ENCODE measurements around the gene NSFL1C. TPM values are rescaled to one million over a fixed set of nuclear protein-coding genes. Genes with fewer than 3 reads are reported as not detected.
"Not testable (repeated sequence)": the region's sequence is repeated elsewhere in the genome, so short reads cannot be mapped to it uniquely, and the experiment has no call there.

The NSFL1C gene
- total and polyA plus RNA-seq, 8 donors: 60.5 to 96.9 (median 92.9) TPM

DNA sequence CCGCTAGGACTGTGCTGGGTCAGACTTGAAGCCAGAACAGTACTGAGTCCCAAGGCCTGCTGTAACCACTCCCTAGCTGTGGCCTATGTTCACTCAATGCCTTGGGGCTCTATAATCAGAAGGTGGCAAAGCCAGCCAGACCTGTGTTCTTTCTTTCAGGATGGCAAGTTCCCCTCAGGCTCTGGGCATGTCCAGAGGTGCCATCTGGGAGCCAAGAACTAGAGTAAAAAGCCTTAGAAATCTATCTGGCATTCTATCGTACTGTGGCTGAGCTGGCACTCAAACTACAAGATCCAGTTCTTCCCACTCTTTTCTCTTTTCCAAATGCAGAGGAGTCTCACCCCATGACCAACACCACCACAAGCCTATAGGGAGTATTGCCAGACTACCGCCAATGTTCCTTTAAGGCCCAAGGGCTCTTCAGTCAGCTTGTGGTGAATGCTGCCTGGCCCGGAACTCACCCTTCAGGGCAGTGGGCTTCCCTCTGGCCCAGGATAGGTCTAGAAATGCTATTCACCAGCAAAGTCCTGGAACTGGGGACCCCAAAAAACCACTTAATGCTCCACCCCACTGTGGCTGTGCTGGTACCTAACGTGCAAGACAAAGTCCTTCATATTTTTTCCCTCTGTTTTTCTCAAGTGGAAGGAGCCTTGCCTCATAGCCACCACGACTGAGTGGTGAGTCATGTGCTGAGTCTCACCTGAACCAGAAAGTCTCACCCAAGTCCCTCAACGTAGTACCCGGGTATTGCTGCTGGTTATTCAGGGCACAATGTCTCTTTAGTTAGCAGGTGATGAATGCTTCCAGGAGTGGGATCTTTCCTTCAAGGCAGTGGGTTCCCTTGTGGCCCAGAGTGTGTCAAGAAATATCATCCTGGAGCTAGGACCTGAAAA is 33.1 kb upstream of the NSFL1C start:
- no peak for DNase-seq
- intact Hi-C loops (cut with DNase I): no loop called here
- Histone ChIP-seq H3K36me3 (no peaks in the 10 kb centered on the region), H3K9me3 (no peaks in the 10 kb centered on the region), H3K27ac (no peak overlapping the region), H3K27me3 (peaks cover 0 to 6% of the 10 kb centered on the region in 2 donors), H3K4me1 (peaks cover 0 to 8% of the 10 kb centered on the region in 2 donors), H3K4me3 (no peak overlapping the region)
- ATAC-seq: peak; percentile 36
- TF ChIP-seq, protein P1, sequence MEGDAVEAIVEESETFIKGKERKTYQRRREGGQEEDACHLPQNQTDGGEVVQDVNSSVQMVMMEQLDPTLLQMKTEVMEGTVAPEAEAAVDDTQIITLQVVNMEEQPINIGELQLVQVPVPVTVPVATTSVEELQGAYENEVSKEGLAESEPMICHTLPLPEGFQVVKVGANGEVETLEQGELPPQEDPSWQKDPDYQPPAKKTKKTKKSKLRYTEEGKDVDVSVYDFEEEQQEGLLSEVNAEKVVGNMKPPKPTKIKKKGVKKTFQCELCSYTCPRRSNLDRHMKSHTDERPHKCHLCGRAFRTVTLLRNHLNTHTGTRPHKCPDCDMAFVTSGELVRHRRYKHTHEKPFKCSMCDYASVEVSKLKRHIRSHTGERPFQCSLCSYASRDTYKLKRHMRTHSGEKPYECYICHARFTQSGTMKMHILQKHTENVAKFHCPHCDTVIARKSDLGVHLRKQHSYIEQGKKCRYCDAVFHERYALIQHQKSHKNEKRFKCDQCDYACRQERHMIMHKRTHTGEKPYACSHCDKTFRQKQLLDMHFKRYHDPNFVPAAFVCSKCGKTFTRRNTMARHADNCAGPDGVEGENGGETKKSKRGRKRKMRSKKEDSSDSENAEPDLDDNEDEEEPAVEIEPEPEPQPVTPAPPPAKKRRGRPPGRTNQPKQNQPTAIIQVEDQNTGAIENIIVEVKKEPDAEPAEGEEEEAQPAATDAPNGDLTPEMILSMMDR (IDR thresholded peaks at IDR 0.05): no peak

DNA sequence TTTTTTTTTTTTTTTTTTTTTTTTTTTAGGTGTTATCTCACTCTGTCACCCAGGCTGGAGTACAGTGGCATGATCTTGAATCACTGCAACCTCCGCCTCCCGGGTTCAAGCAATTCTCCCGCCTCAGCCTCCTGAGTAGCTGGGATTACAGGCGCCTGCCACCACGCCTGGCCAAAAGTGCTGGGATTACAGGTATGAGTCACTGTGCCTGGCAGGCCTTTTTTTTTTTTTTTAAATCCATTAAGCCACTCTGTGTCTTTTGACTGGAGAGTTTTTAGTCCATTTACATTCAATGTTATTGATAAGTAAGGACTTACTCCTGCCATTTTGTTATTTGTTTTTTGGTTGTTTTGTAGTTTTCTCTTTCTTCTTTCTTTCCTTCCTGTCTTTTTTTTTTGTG is 30.7 kb upstream of the NSFL1C start:
- DNase-seq; H3K36me3 ChIP-seq; ATAC-seq; H3K9me3 ChIP-seq; H3K4me3 ChIP-seq; H3K27me3 ChIP-seq; intact Hi-C loops (cut with DNase I); H3K27ac ChIP-seq: not testable (repeated sequence)
- H3K4me1 ChIP-seq: peaks cover 0 to 25% of the 10 kb centered on the region in 2 donors

DNA sequence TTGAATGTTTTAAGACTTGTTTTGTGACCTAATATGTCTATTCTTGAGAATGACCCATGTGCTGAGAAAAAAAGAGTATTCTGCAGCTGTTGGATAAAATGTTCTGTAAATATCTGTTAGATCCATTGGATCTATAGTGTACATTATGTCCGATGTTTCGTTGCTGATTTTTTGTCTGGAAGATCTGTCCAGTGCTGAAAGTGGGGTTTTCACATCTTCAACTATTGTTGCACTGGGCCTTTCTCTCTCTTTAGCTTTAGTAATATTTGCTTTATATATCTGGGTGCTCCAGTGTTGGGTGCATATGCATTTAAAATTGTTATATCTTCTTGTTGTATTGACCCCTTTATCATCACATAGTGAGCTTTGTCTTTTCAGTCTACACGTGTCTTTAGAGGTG is 30.3 kb upstream of the NSFL1C start:
- H3K9me3 ChIP-seq: no peaks in the 10 kb centered on the region
- intact Hi-C loops (cut with DNase I): no loop called here

DNA sequence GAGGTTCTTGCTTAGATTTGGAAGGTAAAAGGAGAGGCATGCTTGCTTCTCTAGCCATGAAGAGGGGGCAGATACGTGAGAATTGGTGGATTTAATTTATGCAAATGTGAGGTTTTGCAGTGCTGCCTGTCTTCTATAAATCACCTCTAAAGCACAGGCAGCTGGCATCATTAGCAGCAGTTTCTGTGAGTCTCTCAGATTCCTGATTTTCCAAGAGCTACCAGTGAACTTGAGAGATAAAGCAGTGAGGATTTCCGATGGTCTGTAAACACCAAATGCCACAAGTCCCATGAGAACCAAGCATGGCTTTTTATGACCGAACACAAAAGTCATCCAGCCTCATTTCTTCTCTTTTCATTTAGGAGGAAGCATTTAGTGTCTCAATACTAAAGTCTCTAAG is 27.8 kb upstream of the NSFL1C start:
- no peak for ATAC-seq
- no peak overlapping the region for H3K4me3 ChIP-seq
- no peaks in the 10 kb centered on the region for H3K9me3 ChIP-seq
- peak overlapping the region in 1 of 2 donors; percentile 98 for H3K27ac ChIP-seq
- no peak for DNase-seq
- peaks cover 0 to 39% of the 10 kb centered on the region in 2 donors for H3K4me1 ChIP-seq
- intact Hi-C loops (cut with DNase I): no loop called here
- TF ChIP-seq, protein P1 (IDR thresholded peaks at IDR 0.05): no peak
- H3K27me3 ChIP-seq: no peaks in the 10 kb centered on the region
- H3K36me3 ChIP-seq: no peaks in the 10 kb centered on the region

More for the DNA sequence above, 30.3 kb upstream of the NSFL1C start:
- no peaks in the 10 kb centered on the region for H3K27me3 ChIP-seq
- no peak overlapping the region for H3K27ac ChIP-seq
- no peak overlapping the region for H3K4me3 ChIP-seq
- peaks cover 0 to 30% of the 10 kb centered on the region in 2 donors for H3K4me1 ChIP-seq
- TF ChIP-seq, protein P1 (IDR thresholded peaks at IDR 0.05): no peak
- ATAC-seq (no peak), DNase-seq (no peak)
- no peaks in the 10 kb centered on the region for H3K36me3 ChIP-seq

DNA sequence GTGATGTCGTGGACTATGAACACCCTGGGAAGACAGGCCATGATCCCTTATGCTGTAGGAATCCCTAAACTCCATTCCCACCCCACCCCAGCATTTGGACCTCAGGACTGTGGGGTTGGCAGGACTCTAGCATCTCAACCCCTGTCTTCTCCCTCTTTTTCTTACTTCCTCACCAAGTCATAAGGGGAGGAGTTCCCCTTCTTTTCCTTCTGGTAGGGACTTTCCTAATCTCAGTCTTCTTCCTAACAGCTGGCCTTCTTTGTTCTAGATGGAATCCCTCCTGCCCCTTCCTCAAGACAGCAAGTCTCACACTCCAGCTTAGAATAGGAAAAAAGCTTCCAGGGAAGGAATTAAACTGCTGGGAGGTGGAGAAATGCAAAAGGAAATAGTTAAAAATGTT is 26.9 kb upstream of the NSFL1C start:
- H3K4me1 ChIP-seq: peaks cover 0 to 41% of the 10 kb centered on the region in 2 donors
- H3K36me3 ChIP-seq: no peaks in the 10 kb centered on the region
- no peaks in the 10 kb centered on the region for H3K27me3 ChIP-seq
- no peak for ATAC-seq
- DNase-seq: no peak
- H3K9me3 ChIP-seq: no peaks in the 10 kb centered on the region
- no peak overlapping the region for H3K4me3 ChIP-seq
- intact Hi-C loops (cut with DNase I): no loop called here
- peak overlapping the region in 1 of 2 donors; percentile 98 for H3K27ac ChIP-seq
- TF ChIP-seq, protein P1 (IDR thresholded peaks at IDR 0.05): no peak
